ENCODE results near the gene ALOX12B. TPM values are rescaled to one million over a fixed set of nuclear protein-coding genes. Genes with fewer than 3 reads are reported as not detected.
"Not testable (repeated sequence)": the region's sequence is repeated elsewhere in the genome, so short reads cannot be mapped to it uniquely, and the experiment has no call there.

The ALOX12B gene
- total RNA-seq, 2 experiments from 2014 or later: 2.0 to 5.3 TPM

- intact Hi-C loops (cut with micrococcal nuclease; ENCODE audit: unreplicated experiment): no loop called here
- ChIA-PET CTCF (ENCODE audit: unreplicated experiment) (no interaction called here), POLR2A (no interaction called here)
- TF ChIP-seq CTCF (conservative IDR thresholded peaks at IDR 0.05; ENCODE audit: low read length) (no peak), EZH2phosphoT487 (IDR thresholded peaks at IDR 0.05; ENCODE audit: borderline replicate concordance, low read depth, low read length) (no peak)
- Histone ChIP-seq H3K9me3 (ENCODE audit: low read length) (no peaks in the 10 kb centered on the region), H3K36me3 (ENCODE audit: insufficient read depth, low read length) (no peaks in the 10 kb centered on the region), H2AFZ (ENCODE audit: low read length) (no peak overlapping the region), H3K4me2 (ENCODE audit: low read length) (no peak overlapping the region), H3K79me2 (ENCODE audit: insufficient read depth, low read depth, low read length) (no peaks in the 10 kb centered on the region), H4K20me1 (ENCODE audit: insufficient read depth, low read length) (no peaks in the 10 kb centered on the region), H3K9me2 (ENCODE audit: insufficient read depth, low read length) (no peaks in the 10 kb centered on the region), H3K27ac (ENCODE audit: low read depth, low read length, poor library complexity, severe bottlenecking) (no peak overlapping the region), H3K4me3 (ENCODE audit: low read depth, low read length, poor library complexity, severe bottlenecking) (no peak overlapping the region), H3K4me1 (ENCODE audit: insufficient read depth, low read length, poor library complexity, severe bottlenecking) (no peaks in the 10 kb centered on the region)
- BruUV-seq (replicated peaks): no TSS peak
- DNase-seq (ENCODE audit: low spot score): no peak
Observed at GRCh38 chr17:8025176-8025911, 62.2 kb downstream of the ALOX12B start.

- H3K4me1 ChIP-seq (ENCODE audit: insufficient read depth, low read length, poor library complexity, severe bottlenecking); H3K27ac ChIP-seq (ENCODE audit: low read depth, low read length, poor library complexity, severe bottlenecking); H3K9me3 ChIP-seq (ENCODE audit: low read length); H3K4me2 ChIP-seq (ENCODE audit: low read length); DNase-seq (ENCODE audit: low spot score); POLR2A ChIA-PET; intact Hi-C loops (cut with micrococcal nuclease; ENCODE audit: unreplicated experiment); H2AFZ ChIP-seq (ENCODE audit: low read length); H3K4me3 ChIP-seq (ENCODE audit: low read depth, low read length, poor library complexity, severe bottlenecking); H3K9me2 ChIP-seq (ENCODE audit: insufficient read depth, low read length); H4K20me1 ChIP-seq (ENCODE audit: insufficient read depth, low read length); CTCF ChIA-PET (ENCODE audit: unreplicated experiment); H3K36me3 ChIP-seq (ENCODE audit: insufficient read depth, low read length); H3K79me2 ChIP-seq (ENCODE audit: insufficient read depth, low read depth, low read length); BruUV-seq (replicated peaks): not testable (repeated sequence)
Observed at GRCh38 chr17:8024161-8024560, 63.4 kb downstream of the ALOX12B start.

Small RNA genes lying within 50 kb of the gene (microRNA-seq; reads per million reads assigned to microRNA genes)
- not detected for gene MIR4314 (ENCODE audit: borderline replicate concordance)

Small RNA genes lying within 50 kb of the gene (small RNA-seq; reads per million reads assigned to genes)
- not detected for gene MIR4314

Other genes starting within 250 kb of the ALOX12B start
- gene TMEM88, start 232.7 kb downstream of the ALOX12B start, total RNA-seq (2014; rRNA removed; shearing (Covaris generic)): 0.41 TPM in 1 of 2 replicates, not detected in the other
- 3.8 and 4.0 TPM in 2 replicates for gene TMEM88, start 232.7 kb downstream of the ALOX12B start, total RNA-seq (2022)
- 168 and 205 TPM in 2 replicates for gene NAA38, start 230.2 kb downstream of the ALOX12B start, total RNA-seq (2014; rRNA removed; shearing (Covaris generic))
- gene NAA38, start 230.2 kb downstream of the ALOX12B start, total RNA-seq (2022): 149 and 153 TPM in 2 replicates
- 16.9 and 18.1 TPM in 2 replicates for gene CYB5D1, start 229.7 kb downstream of the ALOX12B start, total RNA-seq (2014; rRNA removed; shearing (Covaris generic))
- gene CYB5D1, start 229.7 kb downstream of the ALOX12B start, total RNA-seq (2022): 19.3 and 24.8 TPM in 2 replicates
- gene CHD3, start 198.9 kb downstream of the ALOX12B start, total RNA-seq (2014; rRNA removed; shearing (Covaris generic)): 42.5 and 59.6 TPM in 2 replicates
- 124 and 126 TPM in 2 replicates for gene CHD3, start 198.9 kb downstream of the ALOX12B start, total RNA-seq (2022)
- 3.8 and 9.6 TPM in 2 replicates for gene RNF227, start 171.4 kb downstream of the ALOX12B start, total RNA-seq (2014; rRNA removed; shearing (Covaris generic))
- gene RNF227, start 171.4 kb downstream of the ALOX12B start, total RNA-seq (2022): 4.7 and 5.8 TPM in 2 replicates
- 4.3 and 5.6 TPM in 2 replicates for gene KCNAB3, start 157.9 kb downstream of the ALOX12B start, total RNA-seq (2014; rRNA removed; shearing (Covaris generic))
- gene KCNAB3, start 157.9 kb downstream of the ALOX12B start, total RNA-seq (2022): 14.3 and 17.3 TPM in 2 replicates
- gene TRAPPC1, start 155.8 kb downstream of the ALOX12B start, total RNA-seq (2014; rRNA removed; shearing (Covaris generic)): 40.2 and 41.0 TPM in 2 replicates
- 150 and 178 TPM in 2 replicates for gene TRAPPC1, start 155.8 kb downstream of the ALOX12B start, total RNA-seq (2022)
- gene CNTROB, start 155.5 kb downstream of the ALOX12B start, total RNA-seq (2014; rRNA removed; shearing (Covaris generic)): 49.1 and 55.4 TPM in 2 replicates
- 72.3 and 80.3 TPM in 2 replicates for gene CNTROB, start 155.5 kb downstream of the ALOX12B start, total RNA-seq (2022)
- gene GUCY2D, start 85.1 kb downstream of the ALOX12B start, total RNA-seq (2014; rRNA removed; shearing (Covaris generic)): not detected in 2 replicates
- not detected in 2 replicates for gene GUCY2D, start 85.1 kb downstream of the ALOX12B start, total RNA-seq (2022)
- gene ALOX15B, start 48.7 kb downstream of the ALOX12B start, total RNA-seq (2014; rRNA removed; shearing (Covaris generic)): not detected in 2 replicates
- not detected in 2 replicates for gene ALOX15B, start 48.7 kb downstream of the ALOX12B start, total RNA-seq (2022)
- not detected in 2 replicates for gene ALOXE3, start 30.8 kb upstream of the ALOX12B start, total RNA-seq (2014; rRNA removed; shearing (Covaris generic))
- gene ALOXE3, start 30.8 kb upstream of the ALOX12B start, total RNA-seq (2022): 0.10 TPM in 1 of 2 replicates, not detected in the other
- 0.44 and 0.75 TPM in 2 replicates for gene HES7, start 36.4 kb upstream of the ALOX12B start, total RNA-seq (2014; rRNA removed; shearing (Covaris generic))
- gene HES7, start 36.4 kb upstream of the ALOX12B start, total RNA-seq (2022): 4.6 and 5.8 TPM in 2 replicates
- gene PER1, start 64.7 kb upstream of the ALOX12B start, total RNA-seq (2014; rRNA removed; shearing (Covaris generic)): 13.9 and 15.4 TPM in 2 replicates
- gene PER1, start 64.7 kb upstream of the ALOX12B start, total RNA-seq (2022): 38.0 and 48.0 TPM in 2 replicates
- 10.4 and 21.2 TPM in 2 replicates for gene VAMP2, start 75.2 kb upstream of the ALOX12B start, total RNA-seq (2014; rRNA removed; shearing (Covaris generic))
- gene VAMP2, start 75.2 kb upstream of the ALOX12B start, total RNA-seq (2022): 40.9 and 45.1 TPM in 2 replicates
- gene TMEM107, start 88.7 kb upstream of the ALOX12B start, total RNA-seq (2014; rRNA removed; shearing (Covaris generic)): 34.6 and 57.0 TPM in 2 replicates
- gene TMEM107, start 88.7 kb upstream of the ALOX12B start, total RNA-seq (2022): 43.9 and 45.4 TPM in 2 replicates
- 13.9 and 14.3 TPM in 2 replicates for gene BORCS6, start 102.5 kb upstream of the ALOX12B start, total RNA-seq (2014; rRNA removed; shearing (Covaris generic))
- gene BORCS6, start 102.5 kb upstream of the ALOX12B start, total RNA-seq (2022): 12.0 and 12.7 TPM in 2 replicates
- 248 and 283 TPM in 2 replicates for gene AURKB, start 122.9 kb upstream of the ALOX12B start, total RNA-seq (2014; rRNA removed; shearing (Covaris generic))
- 310 and 323 TPM in 2 replicates for gene AURKB, start 122.9 kb upstream of the ALOX12B start, total RNA-seq (2022)
- 36.2 and 50.3 TPM in 2 replicates for gene CTC1, start 160.3 kb upstream of the ALOX12B start, total RNA-seq (2014; rRNA removed; shearing (Covaris generic))
- gene CTC1, start 160.3 kb upstream of the ALOX12B start, total RNA-seq (2022): 97.6 and 122 TPM in 2 replicates
- gene PFAS, start 161.6 kb upstream of the ALOX12B start, total RNA-seq (2014; rRNA removed; shearing (Covaris generic)): 114 and 122 TPM in 2 replicates
- gene PFAS, start 161.6 kb upstream of the ALOX12B start, total RNA-seq (2022): 170 and 180 TPM in 2 replicates
- 30.6 and 32.2 TPM in 2 replicates for gene RANGRF, start 201.0 kb upstream of the ALOX12B start, total RNA-seq (2014; rRNA removed; shearing (Covaris generic))
- gene RANGRF, start 201.0 kb upstream of the ALOX12B start, total RNA-seq (2022): 43.3 and 46.7 TPM in 2 replicates
- gene SLC25A35, start 207.7 kb upstream of the ALOX12B start, total RNA-seq (2014; rRNA removed; shearing (Covaris generic)): 3.9 and 4.5 TPM in 2 replicates
- gene SLC25A35, start 207.7 kb upstream of the ALOX12B start, total RNA-seq (2022): 23.8 and 27.8 TPM in 2 replicates
- gene ARHGEF15, start 222.5 kb upstream of the ALOX12B start, total RNA-seq (2014; rRNA removed; shearing (Covaris generic)): not detected in 2 replicates
- gene ARHGEF15, start 222.5 kb upstream of the ALOX12B start, total RNA-seq (2022): not detected in 2 replicates